ENCODE results near the gene LGALS1. TPM values are rescaled to one million over a fixed set of nuclear protein-coding genes. Genes with fewer than 3 reads are reported as not detected.
A peak's percentile ranks its signal among the peaks of the same experiment; 100 is the strongest.

The LGALS1 gene
- total and polyA plus RNA-seq, 2 donors (not counting 1 experiment from before 2014, with no cell fraction given), result 106 to 207 TPM

DNA sequence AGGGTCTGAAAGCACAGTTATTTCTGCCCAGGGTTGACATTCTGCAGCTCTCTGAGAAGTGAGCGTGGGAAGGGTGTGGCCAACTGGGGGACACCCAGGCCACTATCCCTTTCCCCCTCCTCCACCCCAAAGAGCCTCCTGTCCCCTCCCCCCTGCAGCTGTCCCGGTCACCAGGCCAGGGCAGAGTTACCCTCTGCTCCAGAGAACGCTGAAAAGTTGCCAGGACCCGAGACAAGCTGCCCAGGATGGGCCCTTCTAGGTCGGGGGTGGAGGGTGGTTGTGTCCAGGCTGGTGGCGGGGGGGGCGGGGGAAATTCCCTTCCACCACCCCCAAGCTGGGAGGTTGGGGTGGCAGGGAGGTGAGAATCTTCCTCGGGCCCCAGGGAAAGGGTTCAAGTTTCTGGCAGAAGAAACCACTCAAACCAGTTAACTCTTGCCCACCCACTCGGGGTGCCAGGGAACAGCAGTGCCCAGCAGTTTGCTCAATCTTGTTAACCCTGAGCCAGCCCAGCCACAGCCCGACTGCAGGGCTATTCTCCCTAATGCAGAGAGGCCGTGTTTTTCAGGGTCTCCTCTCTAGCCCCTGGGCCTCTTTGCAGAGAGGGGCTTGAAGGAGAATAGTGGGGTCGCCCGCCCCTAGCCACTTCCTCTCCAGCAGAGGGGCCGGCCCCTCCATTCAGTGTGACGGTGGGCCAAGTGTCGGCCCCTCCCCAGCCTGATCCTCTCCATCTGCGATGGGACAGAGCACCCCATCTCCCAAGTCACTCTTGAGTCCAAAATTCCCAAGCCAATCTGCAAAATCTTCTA is 697 bp downstream of the LGALS1 start:
- H4K20me1 ChIP-seq (ENCODE audit: control insufficient read depth, insufficient read depth, low read length, poor library complexity, severe bottlenecking), result no peaks in the 10 kb centered on the region
- intact Hi-C loops (cut with micrococcal nuclease), result loop anchor here (2.0 kb wide), 2 partner anchors 43 to 169 kb away; partner anchors contain the start of gene ANKRD54
- H2AFZ ChIP-seq (ENCODE audit: insufficient read depth, low read depth, low read length, poor library complexity, severe bottlenecking), result peak overlapping the region; percentile 82
- H3K9ac ChIP-seq (ENCODE audit: low read length), result peak overlapping the region; percentile 87
- H3K27ac Mint-ChIP-seq, result peak overlapping the region; percentile 97
- peak overlapping the region; percentile 91 for H3K4me2 ChIP-seq (replicated peaks; ENCODE audit: low read depth, low read length, poor library complexity, severe bottlenecking)
- TF ChIP-seq EZH2 (IDR thresholded peaks at IDR 0.05; ENCODE audit: borderline replicate concordance, insufficient read depth, low read depth, low read length, poor library complexity, severe bottlenecking), result no peak
- TF ChIP-seq, protein P1, sequence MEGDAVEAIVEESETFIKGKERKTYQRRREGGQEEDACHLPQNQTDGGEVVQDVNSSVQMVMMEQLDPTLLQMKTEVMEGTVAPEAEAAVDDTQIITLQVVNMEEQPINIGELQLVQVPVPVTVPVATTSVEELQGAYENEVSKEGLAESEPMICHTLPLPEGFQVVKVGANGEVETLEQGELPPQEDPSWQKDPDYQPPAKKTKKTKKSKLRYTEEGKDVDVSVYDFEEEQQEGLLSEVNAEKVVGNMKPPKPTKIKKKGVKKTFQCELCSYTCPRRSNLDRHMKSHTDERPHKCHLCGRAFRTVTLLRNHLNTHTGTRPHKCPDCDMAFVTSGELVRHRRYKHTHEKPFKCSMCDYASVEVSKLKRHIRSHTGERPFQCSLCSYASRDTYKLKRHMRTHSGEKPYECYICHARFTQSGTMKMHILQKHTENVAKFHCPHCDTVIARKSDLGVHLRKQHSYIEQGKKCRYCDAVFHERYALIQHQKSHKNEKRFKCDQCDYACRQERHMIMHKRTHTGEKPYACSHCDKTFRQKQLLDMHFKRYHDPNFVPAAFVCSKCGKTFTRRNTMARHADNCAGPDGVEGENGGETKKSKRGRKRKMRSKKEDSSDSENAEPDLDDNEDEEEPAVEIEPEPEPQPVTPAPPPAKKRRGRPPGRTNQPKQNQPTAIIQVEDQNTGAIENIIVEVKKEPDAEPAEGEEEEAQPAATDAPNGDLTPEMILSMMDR (IDR thresholded peaks at IDR 0.05), result no peak
- ChIA-PET CTCF (interaction anchor here (0.6 to 23.0 kb wide), 7 partner anchors 5 to 168 kb away, joined by 3 to 501 read pairs (median 185); partner anchors contain the start of genes ANKRD54, GGA1, LGALS1 and NOL12), POLR2A (interaction anchor here (0.6 to 3.9 kb wide), 9 partner anchors 10 to 658 kb away, joined by 3 to 44 read pairs (median 13); partner anchors contain the start of genes GGA1 and PDXP)
- peaks cover 49% of the 10 kb centered on the region for H3K4me1 Mint-ChIP-seq
- no peaks in the 10 kb centered on the region for H3K36me3 ChIP-seq (replicated peaks in 1 of 2; ENCODE audit: control extremely low read depth in 1 of 2, control insufficient read depth in 1 of 2, extremely low read depth in 1 of 2, insufficient read depth in 2 of 2, low read length in 1 of 2)
- peak overlapping the region; percentile 96 for H3K4me3 Mint-ChIP-seq
- H3K9me3 ChIP-seq (ENCODE audit: control extremely low read depth in 1 of 3, control insufficient read depth in 2 of 3, insufficient read depth in 1 of 3, low read length in 2 of 3), result no peaks in the 10 kb centered on the region
- peak overlapping the region; percentile 98 for H3K27ac ChIP-seq (ENCODE audit: low read length in 2 of 2)
- DNase-seq (peak; percentile 36), ATAC-seq (ENCODE audit: low read depth) (no peak)
- WGBS (ENCODE audit: insufficient coverage), result 13% methylated on average over 7 of the region's 17 CpGs
- peaks cover 36 to 60% of the 10 kb centered on the region in 2 donors for H3K4me1 ChIP-seq (ENCODE audit: control insufficient read depth in 2 of 2, insufficient read depth in 2 of 2, low read length in 2 of 2)
- H3K9me3 Mint-ChIP-seq (ENCODE audit: insufficient read depth), result no peaks in the 10 kb centered on the region
- H3K27me3 ChIP-seq (replicated peaks in 1 of 4; ENCODE audit: control extremely low read depth in 1 of 4, control insufficient read depth in 3 of 4, insufficient read depth in 4 of 4, low read length in 3 of 4), result no peaks in the 10 kb centered on the region
- H3K79me2 ChIP-seq (ENCODE audit: control insufficient read depth, insufficient read depth, low read length), result peaks cover 25% of the 10 kb centered on the region
- H3K4me3 ChIP-seq (ENCODE audit: control extremely low read depth in 1 of 5, extremely low read depth in 1 of 5, insufficient read depth in 1 of 5, low read depth in 2 of 5, low read length in 4 of 5), result peak overlapping the region; percentile 73 to 92 (median 81)
- no peaks in the 10 kb centered on the region for H3K27me3 Mint-ChIP-seq

Data from B cell (primary cell).